ENCODE data around the gene PLA2R1.

DNA sequence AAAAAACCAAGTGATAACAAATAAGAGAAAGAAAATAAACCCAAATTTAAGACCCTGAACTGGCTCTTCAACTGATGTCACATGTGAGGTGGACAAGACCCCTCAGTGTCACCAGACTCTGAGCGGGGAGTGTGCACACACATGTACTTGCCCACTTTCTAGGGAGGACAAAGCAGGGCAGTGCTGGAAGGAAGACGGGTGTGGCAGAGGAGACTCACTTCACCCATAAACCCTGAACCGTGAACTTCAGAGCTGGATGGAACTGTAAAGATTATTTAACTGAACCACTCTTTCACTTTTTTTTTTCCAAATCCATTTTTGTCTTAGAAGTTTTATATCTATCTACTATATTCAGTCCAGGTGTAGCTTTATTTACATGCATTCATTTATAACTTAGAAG, 12.3 kb downstream of the PLA2R1 start:
- TF ChIP-seq, protein P1, sequence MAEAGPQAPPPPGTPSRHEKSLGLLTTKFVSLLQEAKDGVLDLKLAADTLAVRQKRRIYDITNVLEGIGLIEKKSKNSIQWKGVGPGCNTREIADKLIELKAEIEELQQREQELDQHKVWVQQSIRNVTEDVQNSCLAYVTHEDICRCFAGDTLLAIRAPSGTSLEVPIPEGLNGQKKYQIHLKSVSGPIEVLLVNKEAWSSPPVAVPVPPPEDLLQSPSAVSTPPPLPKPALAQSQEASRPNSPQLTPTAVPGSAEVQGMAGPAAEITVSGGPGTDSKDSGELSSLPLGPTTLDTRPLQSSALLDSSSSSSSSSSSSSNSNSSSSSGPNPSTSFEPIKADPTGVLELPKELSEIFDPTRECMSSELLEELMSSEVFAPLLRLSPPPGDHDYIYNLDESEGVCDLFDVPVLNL (IDR thresholded peaks at IDR 0.05; ENCODE audit: low read depth, low read length) = no peak
- TF ChIP-seq, protein P2, sequence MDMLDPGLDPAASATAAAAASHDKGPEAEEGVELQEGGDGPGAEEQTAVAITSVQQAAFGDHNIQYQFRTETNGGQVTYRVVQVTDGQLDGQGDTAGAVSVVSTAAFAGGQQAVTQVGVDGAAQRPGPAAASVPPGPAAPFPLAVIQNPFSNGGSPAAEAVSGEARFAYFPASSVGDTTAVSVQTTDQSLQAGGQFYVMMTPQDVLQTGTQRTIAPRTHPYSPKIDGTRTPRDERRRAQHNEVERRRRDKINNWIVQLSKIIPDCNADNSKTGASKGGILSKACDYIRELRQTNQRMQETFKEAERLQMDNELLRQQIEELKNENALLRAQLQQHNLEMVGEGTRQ (IDR thresholded peaks at IDR 0.05; ENCODE audit: borderline replicate concordance, low read depth, low read length) = no peak
- TF ChIP-seq TCF7 (IDR thresholded peaks at IDR 0.05; ENCODE audit: borderline replicate concordance) (no peak), MYC (IDR thresholded peaks at IDR 0.05; ENCODE audit: insufficient read depth, insufficient read length, insufficient replicate concordance, low read length, severe bottlenecking) (no peak), ASH2L (IDR thresholded peaks at IDR 0.05; ENCODE audit: borderline replicate concordance, low read depth) (no peak), MXI1 (IDR thresholded peaks at IDR 0.05; ENCODE audit: low read depth, low read length) (no peak), EGR1 (IDR thresholded peaks at IDR 0.05; ENCODE audit: borderline replicate concordance in 1 of 2, low read depth in 2 of 2, low read length in 2 of 2) (no peak)
- TF ChIP-seq, protein P3, sequence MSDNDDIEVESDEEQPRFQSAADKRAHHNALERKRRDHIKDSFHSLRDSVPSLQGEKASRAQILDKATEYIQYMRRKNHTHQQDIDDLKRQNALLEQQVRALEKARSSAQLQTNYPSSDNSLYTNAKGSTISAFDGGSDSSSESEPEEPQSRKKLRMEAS (IDR thresholded peaks at IDR 0.05; ENCODE audit: low read depth, low read length) = no peak
- TF ChIP-seq, protein P4, sequence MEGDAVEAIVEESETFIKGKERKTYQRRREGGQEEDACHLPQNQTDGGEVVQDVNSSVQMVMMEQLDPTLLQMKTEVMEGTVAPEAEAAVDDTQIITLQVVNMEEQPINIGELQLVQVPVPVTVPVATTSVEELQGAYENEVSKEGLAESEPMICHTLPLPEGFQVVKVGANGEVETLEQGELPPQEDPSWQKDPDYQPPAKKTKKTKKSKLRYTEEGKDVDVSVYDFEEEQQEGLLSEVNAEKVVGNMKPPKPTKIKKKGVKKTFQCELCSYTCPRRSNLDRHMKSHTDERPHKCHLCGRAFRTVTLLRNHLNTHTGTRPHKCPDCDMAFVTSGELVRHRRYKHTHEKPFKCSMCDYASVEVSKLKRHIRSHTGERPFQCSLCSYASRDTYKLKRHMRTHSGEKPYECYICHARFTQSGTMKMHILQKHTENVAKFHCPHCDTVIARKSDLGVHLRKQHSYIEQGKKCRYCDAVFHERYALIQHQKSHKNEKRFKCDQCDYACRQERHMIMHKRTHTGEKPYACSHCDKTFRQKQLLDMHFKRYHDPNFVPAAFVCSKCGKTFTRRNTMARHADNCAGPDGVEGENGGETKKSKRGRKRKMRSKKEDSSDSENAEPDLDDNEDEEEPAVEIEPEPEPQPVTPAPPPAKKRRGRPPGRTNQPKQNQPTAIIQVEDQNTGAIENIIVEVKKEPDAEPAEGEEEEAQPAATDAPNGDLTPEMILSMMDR (IDR thresholded peaks at IDR 0.05 in 2 of 3, conservative IDR thresholded peaks at IDR 0.05 in 1 of 3; ENCODE audit: control insufficient read depth in 2 of 3, extremely low read depth in 1 of 3, insufficient read depth in 1 of 3, low read depth in 3 of 3, low read length in 3 of 3) = no peak
